ENCODE measurements around the gene HMX1. TPM values are rescaled to one million over a fixed set of nuclear protein-coding genes. Genes with fewer than 3 reads are reported as not detected.

Gene HMX1
- total RNA-seq, 1 donor from 2014 or later, result not detected

DNA sequence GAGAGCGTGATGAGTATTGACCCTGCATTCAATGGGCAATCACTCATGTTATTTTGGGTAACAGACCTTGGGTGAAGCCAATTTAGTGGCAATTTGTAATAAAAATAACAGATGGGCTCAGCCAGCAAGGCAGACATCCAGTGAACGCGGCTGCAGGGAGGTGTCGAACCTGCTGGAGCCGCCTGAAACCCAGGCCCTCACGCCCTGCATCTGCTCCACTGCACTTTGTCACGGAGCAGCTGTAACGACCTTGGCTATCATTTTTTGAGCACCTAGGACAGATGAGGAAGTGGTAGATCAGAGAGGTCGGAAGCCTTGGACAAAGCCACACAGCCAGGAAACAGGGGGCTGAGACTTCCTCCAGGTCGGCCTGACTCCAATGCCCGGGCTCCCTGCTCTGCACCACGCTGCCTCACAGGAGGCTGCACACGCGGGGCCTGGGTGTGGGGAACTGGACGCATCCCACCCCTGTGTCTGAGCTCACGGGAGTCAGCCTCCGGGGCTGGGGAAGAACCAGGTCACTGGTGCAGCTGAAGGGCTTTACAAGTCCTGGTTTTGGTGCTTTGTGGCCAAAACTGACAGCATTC is 19.4 kb downstream of the HMX1 start:
- H3K27me3 Mint-ChIP-seq (ENCODE audit: unreplicated experiment), result peaks cover 15% of the 10 kb centered on the region

DNA sequence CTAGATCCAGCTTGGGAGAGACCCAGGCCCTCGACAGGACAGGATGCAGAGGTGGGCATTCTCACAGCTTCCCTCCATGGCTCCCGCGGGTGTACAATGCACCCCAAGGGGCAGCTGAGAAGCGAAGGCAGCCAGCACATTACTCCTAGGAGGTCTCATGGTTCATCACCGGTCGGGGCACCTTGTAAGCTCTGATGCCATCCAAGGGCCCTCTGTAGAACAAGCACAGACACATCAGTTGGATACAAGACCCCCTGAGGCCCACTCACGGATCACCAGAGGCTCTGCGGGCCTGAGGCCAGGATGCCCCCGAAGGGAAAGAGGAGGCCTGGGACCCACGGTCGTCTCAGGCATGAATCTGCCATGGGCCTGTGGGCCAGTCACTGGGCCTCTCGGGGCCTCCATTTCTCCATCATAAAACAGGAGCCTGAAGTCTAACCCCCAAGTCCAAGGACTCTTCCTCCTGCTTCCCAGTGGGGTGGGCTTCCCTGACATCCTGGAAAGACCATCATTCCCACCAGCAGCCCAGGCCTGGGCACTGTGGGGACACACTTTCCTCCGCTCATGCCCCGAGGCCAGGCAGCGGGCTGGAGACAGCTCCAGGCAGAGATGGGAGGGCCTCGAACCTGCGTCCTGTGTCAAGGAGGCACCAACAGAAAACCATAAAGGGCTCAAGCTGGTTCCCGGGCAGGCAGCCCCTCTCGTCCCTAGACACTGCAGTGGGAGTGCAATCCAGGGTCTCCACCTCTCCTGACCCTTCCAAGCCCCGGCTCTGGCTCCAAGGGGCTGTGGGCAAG is 20.1 kb downstream of the HMX1 start:
- DNase-seq (ENCODE audit: low spot score), result no peak
- Mint-ChIP-seq H3K4me3 (ENCODE audit: unreplicated experiment) (no peak overlapping the region), H3K36me3 (ENCODE audit: low read depth, unreplicated experiment) (no peaks in the 10 kb centered on the region), H3K9me3 (ENCODE audit: unreplicated experiment) (no peaks in the 10 kb centered on the region), H3K27me3 (ENCODE audit: unreplicated experiment) (peaks cover 9% of the 10 kb centered on the region), H3K27ac (ENCODE audit: unreplicated experiment) (no peak overlapping the region), H3K4me1 (ENCODE audit: unreplicated experiment) (peaks cover 5% of the 10 kb centered on the region)
- TF ChIP-seq, protein P1, sequence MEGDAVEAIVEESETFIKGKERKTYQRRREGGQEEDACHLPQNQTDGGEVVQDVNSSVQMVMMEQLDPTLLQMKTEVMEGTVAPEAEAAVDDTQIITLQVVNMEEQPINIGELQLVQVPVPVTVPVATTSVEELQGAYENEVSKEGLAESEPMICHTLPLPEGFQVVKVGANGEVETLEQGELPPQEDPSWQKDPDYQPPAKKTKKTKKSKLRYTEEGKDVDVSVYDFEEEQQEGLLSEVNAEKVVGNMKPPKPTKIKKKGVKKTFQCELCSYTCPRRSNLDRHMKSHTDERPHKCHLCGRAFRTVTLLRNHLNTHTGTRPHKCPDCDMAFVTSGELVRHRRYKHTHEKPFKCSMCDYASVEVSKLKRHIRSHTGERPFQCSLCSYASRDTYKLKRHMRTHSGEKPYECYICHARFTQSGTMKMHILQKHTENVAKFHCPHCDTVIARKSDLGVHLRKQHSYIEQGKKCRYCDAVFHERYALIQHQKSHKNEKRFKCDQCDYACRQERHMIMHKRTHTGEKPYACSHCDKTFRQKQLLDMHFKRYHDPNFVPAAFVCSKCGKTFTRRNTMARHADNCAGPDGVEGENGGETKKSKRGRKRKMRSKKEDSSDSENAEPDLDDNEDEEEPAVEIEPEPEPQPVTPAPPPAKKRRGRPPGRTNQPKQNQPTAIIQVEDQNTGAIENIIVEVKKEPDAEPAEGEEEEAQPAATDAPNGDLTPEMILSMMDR (IDR thresholded peaks at IDR 0.05; ENCODE audit: unreplicated experiment), result no peak

More for the DNA sequence above, 19.4 kb downstream of the HMX1 start:
- DNase-seq (ENCODE audit: low spot score), result no peak
- TF ChIP-seq, protein P1 (IDR thresholded peaks at IDR 0.05; ENCODE audit: unreplicated experiment), result no peak
- Mint-ChIP-seq H3K36me3 (ENCODE audit: low read depth, unreplicated experiment) (no peaks in the 10 kb centered on the region), H3K27ac (ENCODE audit: unreplicated experiment) (peak overlapping the region; percentile 30), H3K4me3 (ENCODE audit: unreplicated experiment) (no peak overlapping the region), H3K9me3 (ENCODE audit: unreplicated experiment) (no peaks in the 10 kb centered on the region), H3K4me1 (ENCODE audit: unreplicated experiment) (peaks cover 7% of the 10 kb centered on the region)

DNA sequence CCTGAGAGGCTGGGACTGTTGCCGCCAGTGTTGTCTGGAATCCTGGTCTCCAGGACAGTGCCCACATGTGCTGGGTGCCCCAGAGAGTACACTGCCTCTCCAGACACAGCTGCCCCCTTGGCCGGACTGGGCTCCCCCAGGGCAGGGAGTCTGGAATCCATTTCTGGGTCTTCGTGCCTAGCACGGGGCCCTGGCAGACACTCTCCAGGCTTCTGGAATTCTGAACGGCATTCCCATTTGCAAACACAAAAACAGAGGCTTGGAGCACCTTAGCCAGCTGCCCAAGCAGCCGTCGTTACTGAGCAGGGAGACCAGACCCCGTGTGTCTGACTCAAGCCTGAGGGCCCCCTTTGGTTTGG is 20.8 kb downstream of the HMX1 start:
- Mint-ChIP-seq H3K4me1 (ENCODE audit: unreplicated experiment) (no peaks in the 10 kb centered on the region), H3K27ac (ENCODE audit: unreplicated experiment) (no peak overlapping the region), H3K9me3 (ENCODE audit: unreplicated experiment) (no peaks in the 10 kb centered on the region), H3K27me3 (ENCODE audit: unreplicated experiment) (peaks cover 3% of the 10 kb centered on the region), H3K4me3 (ENCODE audit: unreplicated experiment) (no peak overlapping the region), H3K36me3 (ENCODE audit: low read depth, unreplicated experiment) (no peaks in the 10 kb centered on the region)
- TF ChIP-seq, protein P1 (IDR thresholded peaks at IDR 0.05; ENCODE audit: unreplicated experiment), result no peak
- DNase-seq (ENCODE audit: low spot score), result no peak

DNA sequence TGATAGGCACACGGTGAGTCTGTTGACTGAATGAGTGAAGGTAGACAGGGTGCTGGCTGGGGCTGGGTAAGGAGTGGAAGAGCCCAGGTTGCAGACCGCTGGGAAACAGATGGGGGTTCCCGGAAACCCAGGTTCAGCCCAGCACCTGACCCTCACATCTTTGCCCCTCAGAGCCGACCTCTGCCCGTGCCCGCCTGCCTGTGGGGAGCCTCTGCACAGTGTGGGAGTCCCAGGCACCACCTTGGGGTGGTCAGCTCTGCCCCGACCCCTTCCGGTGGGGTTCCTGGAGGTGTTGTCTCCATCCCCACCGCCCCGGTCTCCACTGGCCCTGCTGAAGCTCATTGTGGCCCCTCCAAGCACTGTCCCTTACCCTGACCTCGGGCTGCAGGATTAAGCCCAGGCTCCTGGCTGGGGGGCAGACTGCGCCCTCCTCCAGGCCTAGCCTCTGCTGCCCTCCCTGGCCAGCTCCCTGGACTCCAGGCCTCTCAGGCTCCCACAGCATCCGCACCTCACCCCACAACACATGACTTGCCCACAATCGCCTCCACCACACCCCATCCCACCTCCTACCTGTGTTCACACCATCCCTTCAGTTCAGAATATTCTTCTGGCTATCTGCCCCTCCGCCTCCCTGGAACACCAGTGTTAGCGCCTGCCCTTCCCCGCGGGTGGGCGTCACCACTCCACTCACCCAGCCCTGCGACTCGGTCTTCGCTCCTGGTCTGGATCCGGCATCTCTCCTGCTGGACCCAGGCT is 21.4 kb downstream of the HMX1 start:
- no peak for DNase-seq (ENCODE audit: low spot score)
- Mint-ChIP-seq H3K27me3 (ENCODE audit: unreplicated experiment) (peaks cover 2% of the 10 kb centered on the region), H3K36me3 (ENCODE audit: low read depth, unreplicated experiment) (no peaks in the 10 kb centered on the region), H3K9me3 (ENCODE audit: unreplicated experiment) (no peaks in the 10 kb centered on the region), H3K27ac (ENCODE audit: unreplicated experiment) (no peak overlapping the region), H3K4me1 (ENCODE audit: unreplicated experiment) (no peaks in the 10 kb centered on the region), H3K4me3 (ENCODE audit: unreplicated experiment) (no peak overlapping the region)
- TF ChIP-seq, protein P1 (IDR thresholded peaks at IDR 0.05; ENCODE audit: unreplicated experiment), result no peak

Measured in endothelial cell (in vitro differentiated cells).